PC-9 (cell line): ENCODE results near the gene DOHH.

ENCODE experiments used
- EZH2 ChIP-seq: fragments of 200-600 bp; sonication (generic); IDR thresholded peaks from 2 replicates; pipeline ENCODE4 v1.8.0; 2017; ENCODE audit warnings: antibody characterized with exemption, low read depth
- TF ChIP-seq, protein P1 (sequence below): fragments of 200-600 bp; sonication (generic); conservative IDR thresholded peaks from 2 replicates; pipeline ENCODE4 v1.6.1; 2017; ENCODE audit warnings: mixed run types, antibody characterized with exemption, mild to moderate bottlenecking, moderate library complexity

DNA sequence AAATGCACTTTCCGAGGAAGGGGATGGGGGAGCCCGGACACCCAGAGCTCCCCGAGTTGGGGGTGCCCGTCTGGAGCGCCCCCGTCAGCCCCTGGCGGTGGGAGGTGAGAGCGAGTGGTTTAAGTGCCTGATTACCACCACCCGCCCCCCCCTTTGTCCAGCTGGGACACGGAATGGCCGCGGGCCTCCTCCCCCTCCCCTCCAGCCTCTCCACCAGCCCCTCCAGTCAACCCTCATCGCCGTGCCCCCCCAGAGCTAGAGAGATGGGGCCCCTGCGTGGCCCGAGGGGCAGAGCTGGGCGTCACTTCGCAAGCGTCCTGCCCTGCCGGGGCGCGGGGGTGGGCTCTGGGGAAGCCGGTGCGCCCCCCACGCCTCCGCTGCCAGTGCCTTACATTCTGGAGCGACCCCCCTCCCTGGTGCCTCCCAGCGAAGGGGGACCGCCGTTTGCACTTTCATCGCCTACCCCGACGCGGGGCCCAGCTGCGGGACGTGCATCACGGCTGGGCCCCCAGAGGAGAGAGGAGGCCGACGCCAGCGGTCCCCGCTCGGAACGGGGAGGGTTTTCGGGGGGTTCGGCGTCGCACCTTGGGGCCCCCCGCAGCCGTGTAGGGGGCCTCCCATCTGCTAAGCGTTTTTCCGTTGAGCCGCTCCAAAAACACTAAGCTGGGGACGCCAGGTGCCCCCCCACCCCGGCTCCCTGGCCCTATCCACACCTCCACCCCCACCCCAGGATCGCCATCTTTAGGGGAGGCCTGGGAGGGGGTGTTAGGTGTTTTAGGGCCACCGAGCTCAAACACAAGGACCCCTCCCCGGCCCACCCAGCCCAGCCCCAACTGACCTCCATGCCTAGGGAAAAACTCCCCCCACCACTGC lies 36.5 kb downstream of the DOHH start:
- TF ChIP-seq, protein P1, sequence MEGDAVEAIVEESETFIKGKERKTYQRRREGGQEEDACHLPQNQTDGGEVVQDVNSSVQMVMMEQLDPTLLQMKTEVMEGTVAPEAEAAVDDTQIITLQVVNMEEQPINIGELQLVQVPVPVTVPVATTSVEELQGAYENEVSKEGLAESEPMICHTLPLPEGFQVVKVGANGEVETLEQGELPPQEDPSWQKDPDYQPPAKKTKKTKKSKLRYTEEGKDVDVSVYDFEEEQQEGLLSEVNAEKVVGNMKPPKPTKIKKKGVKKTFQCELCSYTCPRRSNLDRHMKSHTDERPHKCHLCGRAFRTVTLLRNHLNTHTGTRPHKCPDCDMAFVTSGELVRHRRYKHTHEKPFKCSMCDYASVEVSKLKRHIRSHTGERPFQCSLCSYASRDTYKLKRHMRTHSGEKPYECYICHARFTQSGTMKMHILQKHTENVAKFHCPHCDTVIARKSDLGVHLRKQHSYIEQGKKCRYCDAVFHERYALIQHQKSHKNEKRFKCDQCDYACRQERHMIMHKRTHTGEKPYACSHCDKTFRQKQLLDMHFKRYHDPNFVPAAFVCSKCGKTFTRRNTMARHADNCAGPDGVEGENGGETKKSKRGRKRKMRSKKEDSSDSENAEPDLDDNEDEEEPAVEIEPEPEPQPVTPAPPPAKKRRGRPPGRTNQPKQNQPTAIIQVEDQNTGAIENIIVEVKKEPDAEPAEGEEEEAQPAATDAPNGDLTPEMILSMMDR = no peak
- no peak for TF ChIP-seq EZH2
